ENCODE measurements around the gene NEDD9.

The NEDD9 gene

DNA sequence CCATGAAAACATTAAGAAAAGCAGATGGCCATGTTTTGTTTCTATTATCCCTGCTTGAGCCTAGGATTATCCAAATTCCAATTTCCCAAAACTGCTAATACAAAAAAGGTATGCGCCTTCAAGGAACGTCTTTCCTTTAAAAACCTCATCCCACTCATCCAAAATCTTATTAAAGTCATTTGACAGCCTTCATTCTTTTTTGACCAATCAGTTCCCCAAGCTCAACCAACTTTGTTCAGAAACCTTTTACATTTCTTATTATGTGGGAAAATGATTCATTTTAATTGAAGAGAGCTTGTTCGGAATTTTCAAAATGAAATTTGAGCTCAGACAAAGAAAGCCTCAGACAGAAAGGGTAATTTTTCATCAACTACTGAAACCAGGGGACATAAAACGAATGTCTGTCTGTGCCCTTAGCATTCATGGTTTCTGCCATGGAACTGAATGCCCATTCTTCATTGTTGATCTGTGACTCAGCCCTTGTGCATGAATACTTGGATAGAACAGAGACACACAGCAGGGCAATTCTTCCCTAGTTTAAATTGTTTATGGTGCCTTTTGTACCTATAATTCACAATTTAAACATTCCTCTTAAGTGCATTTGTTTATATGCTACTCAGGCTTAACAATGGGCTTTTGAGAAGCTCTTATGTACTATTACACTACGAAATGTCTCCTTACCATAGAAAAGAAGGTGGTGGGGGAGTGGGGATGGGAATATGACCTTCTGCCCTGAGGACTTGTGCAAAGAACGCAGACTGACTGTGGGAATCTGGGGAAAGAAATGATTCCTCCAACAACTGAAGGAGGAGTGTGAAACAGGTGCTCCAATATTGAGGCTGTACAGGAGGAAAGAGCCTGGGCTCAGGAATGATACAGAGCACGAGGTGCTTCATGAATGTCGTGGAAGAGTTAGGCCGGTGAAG, 71.2 kb downstream of the NEDD9 start:
- peak in 1 of 2 donors; percentile 49 for DNase-seq (ENCODE audit: low read depth in 2 of 2)
- TF ChIP-seq, protein P1, sequence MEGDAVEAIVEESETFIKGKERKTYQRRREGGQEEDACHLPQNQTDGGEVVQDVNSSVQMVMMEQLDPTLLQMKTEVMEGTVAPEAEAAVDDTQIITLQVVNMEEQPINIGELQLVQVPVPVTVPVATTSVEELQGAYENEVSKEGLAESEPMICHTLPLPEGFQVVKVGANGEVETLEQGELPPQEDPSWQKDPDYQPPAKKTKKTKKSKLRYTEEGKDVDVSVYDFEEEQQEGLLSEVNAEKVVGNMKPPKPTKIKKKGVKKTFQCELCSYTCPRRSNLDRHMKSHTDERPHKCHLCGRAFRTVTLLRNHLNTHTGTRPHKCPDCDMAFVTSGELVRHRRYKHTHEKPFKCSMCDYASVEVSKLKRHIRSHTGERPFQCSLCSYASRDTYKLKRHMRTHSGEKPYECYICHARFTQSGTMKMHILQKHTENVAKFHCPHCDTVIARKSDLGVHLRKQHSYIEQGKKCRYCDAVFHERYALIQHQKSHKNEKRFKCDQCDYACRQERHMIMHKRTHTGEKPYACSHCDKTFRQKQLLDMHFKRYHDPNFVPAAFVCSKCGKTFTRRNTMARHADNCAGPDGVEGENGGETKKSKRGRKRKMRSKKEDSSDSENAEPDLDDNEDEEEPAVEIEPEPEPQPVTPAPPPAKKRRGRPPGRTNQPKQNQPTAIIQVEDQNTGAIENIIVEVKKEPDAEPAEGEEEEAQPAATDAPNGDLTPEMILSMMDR (IDR thresholded peaks at IDR 0.05; ENCODE audit: low read depth, low read length): no peak
- no peak overlapping the region for H3K4me3 ChIP-seq (replicated peaks in 1 of 2; ENCODE audit: low read depth in 2 of 2, low read length in 2 of 2)

DNA sequence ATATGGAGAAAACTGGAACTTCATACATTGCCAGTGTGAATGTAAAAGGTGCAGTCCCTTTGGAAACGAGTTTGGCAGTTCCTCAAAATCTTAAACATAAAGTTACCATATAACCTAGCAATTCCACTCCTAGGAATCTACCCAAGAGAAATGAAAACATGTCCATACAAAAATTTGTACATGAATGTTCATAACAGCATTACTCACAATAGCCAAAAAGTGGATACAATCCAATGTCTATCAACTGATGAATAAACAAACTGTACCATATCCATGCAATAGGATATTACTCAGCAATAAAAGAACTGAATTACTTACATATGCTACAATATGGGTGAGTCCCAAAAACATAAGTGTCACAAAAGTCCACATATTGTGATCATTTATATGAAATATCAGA, 72.3 kb downstream of the NEDD9 start:
- no peak overlapping the region for H3K4me3 ChIP-seq (replicated peaks in 1 of 2; ENCODE audit: low read depth in 2 of 2, low read length in 2 of 2)
- DNase-seq (ENCODE audit: low read depth in 2 of 2): peak in 1 of 2 donors; percentile 78
- TF ChIP-seq, protein P1 (IDR thresholded peaks at IDR 0.05; ENCODE audit: low read depth, low read length): no peak

DNA sequence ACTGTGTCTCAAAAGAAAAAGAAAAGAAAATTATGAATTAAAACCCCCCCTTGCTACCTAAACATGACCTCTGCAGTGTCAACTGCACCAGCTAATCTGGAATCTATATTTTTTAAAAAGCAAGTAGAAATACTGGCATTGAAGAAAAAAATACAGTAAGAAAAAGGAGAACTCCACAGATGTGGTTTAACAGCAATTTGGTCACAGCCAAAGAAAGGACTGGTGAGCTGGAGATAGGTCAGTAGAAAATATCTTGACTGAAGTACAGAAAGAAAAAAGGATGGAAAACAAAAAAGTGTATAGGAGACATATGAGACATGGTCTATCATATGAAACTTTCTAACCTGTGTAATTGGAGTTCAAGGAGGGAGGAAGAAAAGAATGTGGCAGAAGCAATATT, 76.9 kb downstream of the NEDD9 start:
- TF ChIP-seq, protein P1 (IDR thresholded peaks at IDR 0.05; ENCODE audit: low read depth, low read length): no peak
- no peak overlapping the region for H3K4me3 ChIP-seq (replicated peaks in 1 of 2; ENCODE audit: low read depth in 2 of 2, low read length in 2 of 2)
- no peak for DNase-seq (ENCODE audit: low read depth in 2 of 2)

DNA sequence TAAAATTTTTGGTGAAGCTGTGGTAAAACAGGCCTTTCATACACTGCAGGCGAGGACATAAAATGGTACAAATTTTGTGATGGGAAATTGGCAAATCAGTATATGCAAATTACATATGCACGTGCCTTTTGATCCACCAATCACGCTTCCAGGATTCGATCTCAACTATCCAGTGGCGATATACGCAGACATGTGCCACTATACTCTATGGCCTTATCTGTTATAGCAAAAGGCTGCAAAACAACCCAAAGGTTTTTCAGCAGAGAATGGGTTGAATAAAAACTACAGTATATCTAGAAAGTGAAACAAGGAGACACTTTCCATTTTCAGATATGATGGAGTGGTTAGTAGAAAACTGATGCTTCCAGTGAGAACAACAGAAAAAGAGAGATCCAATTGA, 79.0 kb downstream of the NEDD9 start:
- DNase-seq (ENCODE audit: low read depth in 2 of 2): no peak
- no peak overlapping the region for H3K4me3 ChIP-seq (replicated peaks in 1 of 2; ENCODE audit: low read depth in 2 of 2, low read length in 2 of 2)
- TF ChIP-seq, protein P1 (IDR thresholded peaks at IDR 0.05; ENCODE audit: low read depth, low read length): no peak

DNA sequence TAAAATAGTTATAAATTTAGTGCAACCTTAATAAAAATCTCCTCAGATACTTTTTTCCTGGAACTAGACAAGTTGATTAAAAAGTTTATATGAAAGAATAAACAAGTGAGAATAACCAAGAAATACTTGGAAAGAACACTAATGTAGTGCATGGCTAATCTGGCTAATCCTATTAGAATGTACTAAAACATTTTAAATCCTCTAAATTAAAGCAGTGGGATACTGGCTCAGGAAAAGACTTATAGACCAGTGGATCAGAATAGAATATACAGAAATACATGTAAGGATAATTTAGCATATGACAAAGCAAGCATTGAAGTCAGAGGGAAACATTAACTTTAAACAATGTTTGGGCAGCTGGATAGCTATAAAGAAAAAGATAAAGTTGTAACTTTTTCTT, 79.9 kb downstream of the NEDD9 start:
- H3K4me3 ChIP-seq (replicated peaks in 1 of 2; ENCODE audit: low read depth in 2 of 2, low read length in 2 of 2): no peak overlapping the region
- TF ChIP-seq, protein P1 (IDR thresholded peaks at IDR 0.05; ENCODE audit: low read depth, low read length): no peak
- no peak for DNase-seq (ENCODE audit: low read depth in 2 of 2)

DNA sequence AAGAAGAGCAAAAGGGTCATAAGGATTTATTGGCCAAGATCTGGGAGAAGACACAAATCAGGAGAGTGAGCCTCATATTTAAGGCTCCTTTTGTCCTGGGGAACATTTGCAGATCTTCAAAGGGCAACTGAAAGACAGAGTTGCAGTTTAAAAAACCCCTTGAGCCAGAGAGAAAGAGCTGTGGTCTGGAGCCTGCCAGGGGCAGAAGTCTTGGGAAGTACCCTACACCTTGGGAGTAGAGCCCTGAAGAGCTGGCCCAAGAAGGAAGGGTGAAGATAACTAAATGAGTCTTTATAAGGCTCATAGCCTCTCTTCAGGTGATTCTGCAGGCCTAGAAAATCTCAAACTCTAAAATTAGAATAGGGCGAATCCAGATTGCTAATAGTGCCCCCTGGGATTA, 81.0 kb downstream of the NEDD9 start:
- DNase-seq (ENCODE audit: low read depth in 2 of 2): no peak
- TF ChIP-seq, protein P1 (IDR thresholded peaks at IDR 0.05; ENCODE audit: low read depth, low read length): no peak
- no peak overlapping the region for H3K4me3 ChIP-seq (replicated peaks in 1 of 2; ENCODE audit: low read depth in 2 of 2, low read length in 2 of 2)
